ENCODE measurements around the gene ADAMTS2.

- no peak for TF ChIP-seq REST (IDR thresholded peaks at IDR 0.05; ENCODE audit: low read depth)
- no peak for TF ChIP-seq TAF1 (IDR thresholded peaks at IDR 0.05; ENCODE audit: low read depth)
- no peak for TF ChIP-seq MAX (IDR thresholded peaks at IDR 0.05)
- TF ChIP-seq EP300 (IDR thresholded peaks at IDR 0.05; ENCODE audit: borderline replicate concordance) = no peak
- no peak for TF ChIP-seq FOXM1 (IDR thresholded peaks at IDR 0.05; ENCODE audit: borderline replicate concordance, low read depth)
- no peak for TF ChIP-seq TCF12 (IDR thresholded peaks at IDR 0.05; ENCODE audit: low read depth)
- no peak for TF ChIP-seq EGR1 (IDR thresholded peaks at IDR 0.05)
- no peak for TF ChIP-seq CREB1 (IDR thresholded peaks at IDR 0.05; ENCODE audit: low read depth)
- TF ChIP-seq CEBPB (IDR thresholded peaks at IDR 0.05) = no peak
- TF ChIP-seq YY1 (IDR thresholded peaks at IDR 0.05; ENCODE audit: low read depth) = no peak
- TF ChIP-seq NFIC (IDR thresholded peaks at IDR 0.05) = no peak
- no peak for TF ChIP-seq RAD21 (IDR thresholded peaks at IDR 0.05; ENCODE audit: low read depth)
These were observed 56.5 kb downstream of the ADAMTS2 start for GRCh38 chr5:179288809-179289185.
